Adipocyte (in vitro differentiated cells): Measurements from ENCODE around the gene HOXB9.

ENCODE experiments used
- DNase-seq: peaks from one replicate; pipeline ENCODE4 v3.0.0-alpha.2; 2015; ENCODE audit warnings: low read depth
- H3K27me3 ChIP-seq: replicated peaks from 2 replicates; pipeline ENCODE4 v1.7.0; 2013; ENCODE audit warnings: mild to moderate bottlenecking, low read length, moderate library complexity; ENCODE audit not compliant: control insufficient read depth, insufficient read depth
- H3K36me3 ChIP-seq: 2 replicates; pipeline ENCODE4 v1.7.0; 2013; ENCODE audit warnings: low read length, mild to moderate bottlenecking, moderate library complexity; ENCODE audit not compliant: control insufficient read depth, insufficient read depth, severe bottlenecking
- H3K4me1 ChIP-seq: 2 replicates; pipeline ENCODE4 v1.7.0; 2013; ENCODE audit warnings: mild to moderate bottlenecking, low read length, moderate library complexity; ENCODE audit not compliant: control insufficient read depth, insufficient read depth
- H3K4me3 ChIP-seq: 2 replicates; pipeline ENCODE4 v1.7.0; 2013; ENCODE audit warnings: mild to moderate bottlenecking, low read length, moderate library complexity
- H3K9ac ChIP-seq: 2 replicates; pipeline ENCODE4 v1.7.0; 2013; ENCODE audit warnings: mild to moderate bottlenecking, low read length, moderate library complexity
- H3K9me3 ChIP-seq: 2 replicates; pipeline ENCODE4 v1.7.0; 2013; ENCODE audit warnings: mild to moderate bottlenecking, low read length, moderate library complexity; ENCODE audit not compliant: control insufficient read depth

Gene HOXB9

GRCh38 chr17:48589831-48590606, 36.1 kb downstream of the HOXB9 start, which contains the start of gene HOXB3:
HOXB3 (minus strand) TSS chr17:48590241; CDS start chr17:48552474, 37,767 bp downstream.
- DNase-seq, result no peak
- no peaks in the 10 kb centered on the region for H3K27me3 ChIP-seq
- no peak within 1 kb of the TSS for H3K4me3 ChIP-seq

DNA sequence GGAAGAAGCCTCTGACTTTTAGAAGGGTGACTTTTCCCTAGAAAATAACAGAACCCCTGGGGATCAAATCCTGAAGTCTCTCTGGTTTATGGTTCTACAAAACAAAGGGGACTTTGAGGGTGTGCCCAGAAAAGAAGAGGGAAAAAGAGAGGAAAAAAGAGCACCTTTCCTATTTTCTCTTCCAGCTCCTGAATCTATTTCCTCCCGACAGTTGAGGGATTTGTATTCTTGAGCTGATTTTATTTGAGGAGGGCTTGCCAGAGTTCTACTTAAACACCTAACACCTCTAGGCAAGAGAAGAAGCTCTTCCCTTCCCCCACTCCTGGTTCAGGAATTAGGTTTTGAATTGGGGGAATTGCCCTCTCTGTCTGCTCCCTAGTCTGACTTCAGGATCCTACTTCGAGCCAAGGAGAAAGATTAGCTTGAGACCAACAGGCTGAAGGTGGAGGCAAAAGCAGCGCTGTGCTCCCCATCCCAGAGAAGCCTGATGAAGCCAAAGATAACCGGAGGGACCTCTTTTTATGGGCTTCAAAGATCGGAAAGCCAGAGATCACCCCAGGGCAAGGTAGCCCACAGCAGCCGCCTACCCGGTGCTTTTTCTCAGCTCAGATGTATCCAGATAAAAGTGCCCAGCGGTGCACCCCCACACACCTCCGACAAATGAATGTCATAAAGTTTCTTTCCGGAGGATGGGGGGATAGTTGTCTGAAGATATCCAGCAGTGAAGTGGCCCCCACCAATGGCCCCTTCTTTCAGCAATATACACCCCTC, 36.9 kb downstream of the HOXB9 start:
- Histone ChIP-seq H3K9ac (peak overlapping the region; percentile 63), H3K9me3 (no peaks in the 10 kb centered on the region), H3K27me3 (no peaks in the 10 kb centered on the region), H3K4me3 (no peak overlapping the region), H3K36me3 (peaks cover 4% of the 10 kb centered on the region), H3K4me1 (peaks cover 31% of the 10 kb centered on the region)
- DNase-seq, result no peak

More at GRCh38 chr17:48589831-48590606, 36.1 kb downstream of the HOXB9 start, which contains the start of gene HOXB3:
- peaks cover 37% of the 10 kb centered on the region for H3K4me1 ChIP-seq
- peak within 1 kb of the TSS; percentile 63 for H3K9ac ChIP-seq
- peaks cover 7% of the 10 kb centered on the region for H3K36me3 ChIP-seq
- H3K9me3 ChIP-seq, result no peaks in the 10 kb centered on the region

DNA sequence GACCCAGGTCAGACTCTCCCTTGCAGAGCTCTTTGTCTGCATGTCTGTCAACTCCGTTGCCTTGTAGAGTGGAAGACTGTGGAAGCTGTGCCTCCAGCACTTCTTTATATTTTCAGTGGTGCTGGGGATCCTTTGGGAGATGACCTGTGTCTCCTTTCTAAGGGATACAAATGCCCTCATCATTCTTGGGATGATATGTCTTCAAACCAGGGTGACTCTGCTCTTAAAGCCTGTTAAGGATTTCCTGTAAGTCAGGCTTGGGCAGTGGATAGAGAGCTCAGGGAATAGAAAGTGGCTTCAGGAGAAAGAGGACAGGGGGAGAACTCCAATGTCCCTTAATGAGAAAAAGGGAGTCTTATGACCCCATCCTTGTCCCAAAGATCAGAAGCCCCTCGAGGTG, 37.6 kb downstream of the HOXB9 start:
- Histone ChIP-seq H3K9me3 (no peaks in the 10 kb centered on the region), H3K9ac (no peak overlapping the region), H3K4me3 (no peak overlapping the region), H3K36me3 (peaks cover 4% of the 10 kb centered on the region), H3K27me3 (no peaks in the 10 kb centered on the region), H3K4me1 (peaks cover 33% of the 10 kb centered on the region)
- no peak for DNase-seq

DNA sequence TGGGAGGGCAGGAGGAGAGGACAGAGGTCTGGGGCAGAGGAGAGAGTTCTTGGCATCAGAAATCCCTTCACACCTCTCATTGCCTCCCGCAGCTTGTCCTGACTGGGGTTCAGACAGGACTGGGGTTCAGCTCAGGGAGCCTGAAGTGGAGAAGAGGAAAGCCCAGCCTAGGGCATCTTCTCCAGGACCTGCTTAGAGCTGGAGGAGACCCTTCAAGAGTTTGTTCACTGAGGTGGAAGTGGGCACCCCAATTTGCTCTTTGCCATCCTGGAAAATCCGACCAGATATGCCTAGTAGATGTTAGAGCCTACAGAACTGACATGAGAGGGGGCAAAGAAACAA, 38.1 kb downstream of the HOXB9 start:
- Histone ChIP-seq H3K36me3 (peaks cover 4% of the 10 kb centered on the region), H3K9ac (peak overlapping the region; percentile 97), H3K4me1 (peaks cover 34% of the 10 kb centered on the region), H3K9me3 (no peaks in the 10 kb centered on the region), H3K4me3 (no peak overlapping the region), H3K27me3 (no peaks in the 10 kb centered on the region)
- no peak for DNase-seq

GRCh38 chr17:48587276-48588073, 38.7 kb downstream of the HOXB9 start:
- no peaks in the 10 kb centered on the region for H3K27me3 ChIP-seq
- H3K9me3 ChIP-seq, result no peaks in the 10 kb centered on the region
- no peak for DNase-seq
- H3K36me3 ChIP-seq, result peaks cover 4% of the 10 kb centered on the region
- H3K4me3 ChIP-seq, result no peak overlapping the region
- H3K9ac ChIP-seq, result peak overlapping the region; percentile 97
- H3K4me1 ChIP-seq, result peaks cover 40% of the 10 kb centered on the region

DNA sequence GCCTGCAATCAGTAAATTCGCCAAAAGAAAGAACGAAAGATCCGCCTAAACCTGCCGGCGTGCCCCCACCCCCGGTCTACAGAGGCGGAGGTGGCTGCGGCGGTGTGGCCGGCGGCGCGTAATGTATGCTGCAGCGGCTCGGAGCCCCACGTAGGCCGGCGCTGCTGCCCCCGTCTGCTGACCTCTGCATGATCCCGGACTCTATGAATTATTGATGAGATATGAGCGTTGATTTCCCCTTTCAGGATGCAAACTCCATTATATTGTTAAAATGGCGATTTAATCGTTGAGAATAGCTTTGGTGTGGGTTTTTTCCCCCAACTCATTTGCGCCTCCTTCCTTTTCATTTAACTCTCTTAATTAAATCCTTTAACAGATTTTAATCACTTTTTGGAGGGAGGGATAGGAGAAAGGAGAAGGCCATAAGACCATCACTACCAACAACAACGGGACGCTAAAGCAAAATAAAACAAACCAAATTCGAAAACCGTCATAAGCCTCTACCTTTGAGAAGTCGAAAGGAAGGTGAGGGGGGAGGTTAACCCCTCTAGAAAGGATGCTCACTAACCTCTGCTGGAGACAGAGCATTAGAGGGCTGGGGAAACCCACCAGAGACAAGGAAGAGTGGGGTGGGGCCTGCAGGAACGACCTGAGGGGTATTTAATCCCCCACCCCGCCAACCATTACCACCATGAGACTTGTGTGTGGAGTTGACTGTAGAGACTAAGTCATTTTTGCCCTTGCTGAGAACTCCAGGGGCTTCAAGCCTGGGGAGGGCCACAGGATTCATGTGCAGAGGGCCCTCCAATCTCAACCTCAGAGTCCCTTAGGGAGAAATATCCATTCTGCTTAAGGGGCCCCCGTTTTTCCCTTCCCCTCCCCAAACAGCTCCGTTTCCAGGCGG, 39.6 kb downstream of the HOXB9 start:
- Histone ChIP-seq H3K36me3 (peaks cover 4% of the 10 kb centered on the region), H3K9ac (peak overlapping the region; percentile 97), H3K4me3 (peak overlapping the region; percentile 90), H3K4me1 (peaks cover 42% of the 10 kb centered on the region), H3K9me3 (no peaks in the 10 kb centered on the region), H3K27me3 (no peaks in the 10 kb centered on the region)
- no peak for DNase-seq

- Histone ChIP-seq H3K4me3 (peak overlapping the region; percentile 90), H3K36me3 (no peaks in the 10 kb centered on the region), H3K9ac (peak overlapping the region; percentile 47), H3K9me3 (no peaks in the 10 kb centered on the region), H3K4me1 (peaks cover 56% of the 10 kb centered on the region), H3K27me3 (no peaks in the 10 kb centered on the region)
- DNase-seq, result no peak
These were observed 41.9 kb downstream of the HOXB9 start for GRCh38 chr17:48584223-48584741.

DNA sequence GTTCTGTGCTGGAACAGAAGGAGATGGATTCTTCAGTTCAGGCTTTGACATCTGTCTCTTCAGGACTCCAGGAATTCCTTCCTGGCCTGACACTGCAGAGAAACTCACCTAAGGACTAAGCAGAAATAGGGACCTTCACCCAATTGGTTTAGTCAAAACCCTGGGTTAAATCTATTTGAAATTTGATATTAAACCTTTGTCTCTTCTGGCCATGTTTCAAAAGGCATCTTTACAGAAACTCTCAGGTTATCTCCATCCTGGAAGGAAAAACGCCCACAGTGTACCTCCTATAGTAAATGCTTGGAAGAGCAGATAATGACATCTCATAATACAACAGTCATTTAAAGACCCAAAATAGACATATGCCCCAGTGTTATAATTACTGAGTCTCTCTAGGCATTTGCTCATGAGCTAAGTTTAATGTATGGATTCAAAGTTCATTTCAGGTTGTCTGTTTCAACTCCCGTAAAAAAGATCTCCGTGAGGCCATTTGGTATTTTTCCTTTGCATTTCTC, 42.4 kb downstream of the HOXB9 start:
- Histone ChIP-seq H3K27me3 (no peaks in the 10 kb centered on the region), H3K4me3 (peak overlapping the region; percentile 90), H3K4me1 (peaks cover 61% of the 10 kb centered on the region), H3K9ac (peak overlapping the region; percentile 47), H3K36me3 (no peaks in the 10 kb centered on the region), H3K9me3 (no peaks in the 10 kb centered on the region)
- DNase-seq, result no peak

DNA sequence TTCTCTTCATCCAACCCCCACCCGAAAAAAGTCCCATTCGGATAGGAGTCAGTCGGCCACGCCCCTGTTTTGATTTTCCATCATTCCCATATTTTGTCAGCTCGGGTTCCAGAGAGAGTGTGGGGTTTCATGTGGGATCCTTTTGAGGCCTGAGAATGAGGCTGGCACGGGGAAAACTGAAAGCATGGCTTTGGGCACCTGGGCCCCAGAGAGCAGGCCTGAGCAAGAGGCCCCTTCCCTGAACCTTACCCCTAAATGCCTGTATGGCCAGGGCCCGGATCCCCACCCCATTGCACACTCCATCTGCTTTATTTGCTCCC, 43.4 kb downstream of the HOXB9 start:
- H3K36me3 ChIP-seq, result no peaks in the 10 kb centered on the region
- H3K27me3 ChIP-seq, result no peaks in the 10 kb centered on the region
- no peaks in the 10 kb centered on the region for H3K9me3 ChIP-seq
- peak overlapping the region; percentile 90 for H3K4me3 ChIP-seq
- DNase-seq, result no peak
- H3K4me1 ChIP-seq, result peaks cover 54% of the 10 kb centered on the region
- H3K9ac ChIP-seq, result peak overlapping the region; percentile 91
